Stomach (tissue), 9 donors: ENCODE results near the gene SLC51A. TPM values are rescaled to one million over a fixed set of nuclear protein-coding genes. Genes with fewer than 3 reads are reported as not detected.
A peak's percentile ranks its signal among the peaks of the same experiment; 100 is the strongest.
"Not testable (repeated sequence)": the region's sequence is repeated elsewhere in the genome, so short reads cannot be mapped to it uniquely, and the experiment has no call there.

ENCODE experiments used
- DNase-seq, 2 donors: peaks; one replicate each; pipeline versions ENCODE4 v3.0.0 to v3.0.0-alpha.2; 2013 to 2019
- H3K27ac ChIP-seq, 5 donors: fragments of 200-600 bp in 4 of 5; sonication (generic) in 4 of 5; one replicate each; pipeline ENCODE4 v1.5.1; 2013 to 2019; ENCODE audit warnings: mild to moderate bottlenecking in 1 of 5, moderate library complexity in 1 of 5
- H3K27me3 ChIP-seq, 3 donors: fragments of 200-600 bp; sonication (generic); one replicate each; pipeline ENCODE4 v1.5.1; 2017 to 2019; ENCODE audit warnings: mixed run types in 1 of 3
- H3K36me3 ChIP-seq, 4 donors: fragments of 200-600 bp; sonication (generic); 1 replicate in 3 of 4; 2 replicates in 1 of 4; pipeline ENCODE4 v1.5.1; 2016 to 2019
- H3K4me1 ChIP-seq, 4 donors: fragments of 200-600 bp; sonication (generic); one replicate each; pipeline ENCODE4 v1.5.1; 2016 to 2019
- H3K4me3 ChIP-seq, 4 donors: fragments of 200-600 bp; sonication (generic) in 3 of 4; one replicate each; pipeline ENCODE4 v1.5.1; 2016 to 2019; ENCODE audit warnings: mild to moderate bottlenecking in 1 of 4
- H3K9me3 ChIP-seq, 4 donors: fragments of 200-600 bp; sonication (generic); one replicate each; pipeline ENCODE4 v1.5.1; 2016 to 2019
- CTCF ChIP-seq, 7 experiments: fragments of 450-650 bp in 4 of 7; fragments of 200-600 bp in 3 of 7; sonication (generic) in 3 of 7; IDR thresholded peaks; one replicate each; pipeline ENCODE4 v1.5.1; 2016 to 2019; ENCODE audit warnings: antibody characterized with exemption in 7 of 7, control low read depth in 2 of 7, mild to moderate bottlenecking in 1 of 7
- EP300 ChIP-seq: sonication (generic); formaldehyde crosslinking; IDR thresholded peaks from one replicate; pipeline ENCODE4 v1.6.1; 2017; ENCODE audit warnings: antibody characterized with exemption
- POLR2A ChIP-seq, 4 donors: fragments of 450-650 bp; IDR thresholded peaks; one replicate each; pipeline ENCODE4 v1.6.1; 2016; ENCODE audit warnings: antibody characterized with exemption in 4 of 4, control low read depth in 2 of 4, mild to moderate bottlenecking in 1 of 4, moderate library complexity in 1 of 4
- POLR2AphosphoS5 ChIP-seq, 3 donors: sonication (generic); formaldehyde crosslinking; IDR thresholded peaks; one replicate each; pipeline ENCODE4 v1.6.1; 2016; ENCODE audit warnings: antibody characterized with exemption in 3 of 3
- WGBS, 5 donors: extraction: QIAGEN DNeasy Blood & Tissue Kit in 3 of 5; methylation state at CpG; one replicate each; pipeline versions ENCODE4 v1.1.5 to v1.1.7; 2013 to 2018; 5-methylcytosine and 5-hydroxymethylcytosine counted together
- intact Hi-C: fragments of 100-400 bp; cut with DNase I; formaldehyde crosslinking; loops from one replicate; pipeline ENCODE4 v1.15.1; 2023; ENCODE audit warnings: low total_unique reads
- polyA plus RNA-seq, 3 donors: library from polyadenylated mRNA; stranded (reverse); fragments of 200-250 nt; gene quantifications; one replicate each; pipeline ENCODE4 v1.2.3, GENCODE V29; 2013
- total RNA-seq, 5 donors: library from RNA; depleted of rRNA; stranded (reverse); fragments of >200 nt; gene quantifications; one replicate each; pipeline versions ENCODE4 v1.1.0 to v1.2.3, GENCODE V29; 2014 to 2016
- donor health status: healthy with polysubstance abuse.
- donor health status: Bipolar disorder and iron deficiency.
- donor health status: healthy.

SLC51A gene
- total and polyA plus RNA-seq, 8 donors = 0.43 to 0.92 TPM; not detected in 6

- Histone ChIP-seq H3K36me3 (no peaks in the 10 kb centered on the region), H3K4me3 (no peak overlapping the region), H3K27ac (peak overlapping the region in 3 of 5 donors; percentile 16 to 73 (median 36)), H3K27me3 (no peaks in the 10 kb centered on the region), H3K4me1 (peaks cover 0 to 8% (median 0%) of the 10 kb centered on the region in 4 donors), H3K9me3 (no peaks in the 10 kb centered on the region)
- no peak for DNase-seq
- intact Hi-C loops = no loop called here
- 67 to 82% (median 78%) methylated on average over 6 of the region's 6 CpGs for WGBS, 5 donors
- TF ChIP-seq POLR2A (IDR thresholded peaks at IDR 0.05) (no peak), CTCF (IDR thresholded peaks at IDR 0.05) (no peak), EP300 (no peak), POLR2AphosphoS5 (IDR thresholded peaks at IDR 0.05) (no peak)
Measured at GRCh38 chr3:196178993-196179379, 37.3 kb upstream of the SLC51A start.

- TF ChIP-seq POLR2A (IDR thresholded peaks at IDR 0.05) (no peak), EP300 (no peak), CTCF (IDR thresholded peaks at IDR 0.05) (no peak), POLR2AphosphoS5 (IDR thresholded peaks at IDR 0.05) (no peak)
- no peaks in the 10 kb centered on the region for H3K27me3 ChIP-seq
- WGBS, 5 donors = 30 to 58% (median 54%) methylated on average over 15 to 24 of the region's 24 CpGs
- H3K4me3 ChIP-seq = no peak overlapping the region
- H3K4me1 ChIP-seq = peaks cover 0 to 8% (median 0%) of the 10 kb centered on the region in 4 donors
- DNase-seq = peak in 1 of 2 donors; percentile 72
- no peaks in the 10 kb centered on the region for H3K36me3 ChIP-seq
- peak overlapping the region; percentile 16 to 73 (median 43) for H3K27ac ChIP-seq
- intact Hi-C loops = no loop called here
- no peaks in the 10 kb centered on the region for H3K9me3 ChIP-seq
Measured at GRCh38 chr3:196179380-196180308, 36.7 kb upstream of the SLC51A start.

- DNase-seq = no peak
- Histone ChIP-seq H3K4me1 (peaks cover 0 to 8% (median 0%) of the 10 kb centered on the region in 4 donors), H3K4me3 (no peak overlapping the region), H3K27ac (peak overlapping the region in 4 of 5 donors; percentile 16 to 73 (median 40)), H3K36me3 (no peaks in the 10 kb centered on the region), H3K9me3 (no peaks in the 10 kb centered on the region), H3K27me3 (no peaks in the 10 kb centered on the region)
- TF ChIP-seq EP300 (no peak), POLR2A (IDR thresholded peaks at IDR 0.05) (no peak), POLR2AphosphoS5 (IDR thresholded peaks at IDR 0.05) (no peak), CTCF (IDR thresholded peaks at IDR 0.05) (no peak)
- intact Hi-C loops = no loop called here
- 58 to 83% (median 79%) methylated on average over 9 of the region's 9 CpGs for WGBS, 5 donors
Measured at GRCh38 chr3:196180346-196180745, 36.0 kb upstream of the SLC51A start.

GRCh38 chr3:196181127-196181546, 35.2 kb upstream of the SLC51A start:
- H3K4me1 ChIP-seq = peaks cover 0 to 8% (median 0%) of the 10 kb centered on the region in 4 donors
- 73 to 83% (median 74%) methylated on average over 10 of the region's 10 CpGs for WGBS, 5 donors
- no peak for TF ChIP-seq POLR2AphosphoS5 (IDR thresholded peaks at IDR 0.05)
- no peak for TF ChIP-seq CTCF (IDR thresholded peaks at IDR 0.05)
- TF ChIP-seq EP300 = no peak
- no peak for TF ChIP-seq POLR2A (IDR thresholded peaks at IDR 0.05)

GRCh38 chr3:196184169-196184432, 32.2 kb upstream of the SLC51A start:
- H3K4me1 ChIP-seq, H3K36me3 ChIP-seq, H3K27ac ChIP-seq, H3K9me3 ChIP-seq, DNase-seq, H3K4me3 ChIP-seq, intact Hi-C loops, H3K27me3 ChIP-seq: not testable (repeated sequence)
- 79 to 93% (median 88%) methylated on average over 4 of the region's 4 CpGs for WGBS, 5 donors

More at GRCh38 chr3:196181127-196181546, 35.2 kb upstream of the SLC51A start:
- intact Hi-C loops = no loop called here
- Histone ChIP-seq H3K27ac (no peak overlapping the region), H3K27me3 (no peaks in the 10 kb centered on the region), H3K36me3 (no peaks in the 10 kb centered on the region), H3K9me3 (no peaks in the 10 kb centered on the region), H3K4me3 (no peak overlapping the region)
- no peak for DNase-seq
